Measurements from ENCODE around the gene TEX29. TPM values are rescaled to one million over a fixed set of nuclear protein-coding genes. Genes with fewer than 3 reads are reported as not detected.

The TEX29 gene
- total and polyA plus RNA-seq, 2 of the 4 experiments (the other 2 are of a cell fraction), result 0.46 TPM; not detected in 1

DNA sequence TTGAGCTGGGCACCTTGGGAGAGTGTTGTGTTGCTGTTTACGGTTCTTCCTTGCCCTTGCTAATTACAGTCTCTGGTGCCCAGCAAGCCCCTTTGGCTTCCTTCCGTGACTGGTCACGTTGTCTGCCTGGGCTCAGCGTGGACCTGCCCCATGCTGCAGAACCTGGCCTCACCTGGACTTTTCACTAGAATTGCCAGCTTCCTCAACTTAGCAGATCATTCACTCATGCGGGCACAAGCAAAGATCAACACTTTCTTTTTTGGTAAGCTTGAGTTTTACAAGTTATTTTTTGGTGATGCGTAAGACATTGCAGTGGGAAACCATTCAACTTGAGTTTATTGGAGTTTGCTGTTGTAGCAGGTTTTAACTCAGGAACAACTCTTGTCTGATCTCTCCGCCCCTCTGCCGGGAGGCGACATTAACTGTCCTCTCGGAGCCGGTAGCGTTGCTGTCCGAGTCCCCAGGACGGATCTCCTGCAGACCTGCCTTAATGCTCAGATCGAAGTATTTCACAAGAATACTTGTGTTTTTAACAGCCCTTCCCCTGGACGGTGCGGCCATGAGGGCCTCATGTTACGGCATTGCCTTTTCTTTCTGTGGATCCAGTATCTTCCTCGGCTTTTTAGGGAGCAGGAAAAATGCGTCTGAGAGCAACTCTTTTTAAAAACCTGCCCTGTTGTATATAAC lies 15.7 kb upstream of the TEX29 start:
- DNase-seq, result no peak
- Histone ChIP-seq H3K4ac (ENCODE audit: low read depth, low read length) (no peak overlapping the region), H4K8ac (ENCODE audit: low read depth in 2 of 2, low read length in 2 of 2) (no peak overlapping the region), H3K27me3 (ENCODE audit: control insufficient read depth, insufficient read depth, low read length) (no peaks in the 10 kb centered on the region), H3K4me2 (ENCODE audit: low read depth, low read length) (no peak overlapping the region), H2BK15ac (ENCODE audit: low read depth, low read length) (no peak overlapping the region), H3K36me3 (ENCODE audit: control insufficient read depth, insufficient read depth, low read length) (peaks cover 52% of the 10 kb centered on the region), H3K9me1 (ENCODE audit: insufficient read depth, low read length) (peaks cover 3% of the 10 kb centered on the region; the same call in 1 of the 2 replicates), H2AK5ac (ENCODE audit: low read depth, low read length) (no peak overlapping the region), H2AK9ac (replicated peaks; ENCODE audit: low read depth, low read length, poor library complexity) (no peak overlapping the region), H2BK20ac (ENCODE audit: low read depth, low read length) (no peak overlapping the region), H4K91ac (ENCODE audit: insufficient read depth, low read depth, low read length) (no peak overlapping the region), H4K20me1 (ENCODE audit: insufficient read depth, low read length) (no peaks in the 10 kb centered on the region; the same call in 1 of the 2 replicates), H2AFZ (replicated peaks; ENCODE audit: low read length, poor library complexity) (no peak overlapping the region), H2BK5ac (ENCODE audit: low read depth, low read length, poor library complexity, severe bottlenecking) (no peak overlapping the region), H3K9ac (ENCODE audit: low read depth, low read length) (no peak overlapping the region), H3K9me3 (ENCODE audit: control insufficient read depth, insufficient read depth, low read length) (no peaks in the 10 kb centered on the region; the same call in 1 of the 2 replicates), H3K79me1 (ENCODE audit: low read depth in 1 of 2, low read length in 2 of 2) (peaks cover 5 to 7% of the 10 kb centered on the region in 2 experiments), H3K14ac (replicated peaks; ENCODE audit: low read depth, low read length) (no peak overlapping the region), H2BK120ac (ENCODE audit: low read depth, low read length) (no peak overlapping the region), H3K56ac (ENCODE audit: extremely low read depth, insufficient read depth, low read length) (no peak overlapping the region), H3K4me3 (ENCODE audit: insufficient read depth, low read depth, low read length) (no peak overlapping the region), H3K4me1 (ENCODE audit: control insufficient read depth, insufficient read depth, low read length) (no peaks in the 10 kb centered on the region), H3K23ac (ENCODE audit: low read depth, low read length) (no peak overlapping the region), H4K5ac (ENCODE audit: low read depth, low read length) (no peak overlapping the region), H3K27ac (ENCODE audit: insufficient read depth, low read length) (no peak overlapping the region), H3K18ac (ENCODE audit: low read depth, low read length) (no peak overlapping the region)
- dilution Hi-C loops (cut with HindIII; ENCODE audit: low sequenced_read_pairs, unreplicated experiment) (no loop called here), in situ Hi-C loops (cut with MboI; ENCODE audit: low sequenced_read_pairs) (no loop called here), intact Hi-C loops (cut with micrococcal nuclease) (no loop called here)
- no peak for ATAC-seq (ENCODE audit: low read depth)
- ChIA-PET CTCF (no interaction called here), POLR2A (ENCODE audit: unreplicated experiment) (no interaction called here)
- TF ChIP-seq MAZ (IDR thresholded peaks at IDR 0.05; ENCODE audit: borderline replicate concordance, low read depth, low read length), result no peak
- TF ChIP-seq, protein P1, sequence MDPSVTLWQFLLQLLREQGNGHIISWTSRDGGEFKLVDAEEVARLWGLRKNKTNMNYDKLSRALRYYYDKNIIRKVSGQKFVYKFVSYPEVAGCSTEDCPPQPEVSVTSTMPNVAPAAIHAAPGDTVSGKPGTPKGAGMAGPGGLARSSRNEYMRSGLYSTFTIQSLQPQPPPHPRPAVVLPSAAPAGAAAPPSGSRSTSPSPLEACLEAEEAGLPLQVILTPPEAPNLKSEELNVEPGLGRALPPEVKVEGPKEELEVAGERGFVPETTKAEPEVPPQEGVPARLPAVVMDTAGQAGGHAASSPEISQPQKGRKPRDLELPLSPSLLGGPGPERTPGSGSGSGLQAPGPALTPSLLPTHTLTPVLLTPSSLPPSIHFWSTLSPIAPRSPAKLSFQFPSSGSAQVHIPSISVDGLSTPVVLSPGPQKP (IDR thresholded peaks at IDR 0.05; ENCODE audit: borderline replicate concordance, low read depth, low read length), result no peak
- TF ChIP-seq, protein P2, sequence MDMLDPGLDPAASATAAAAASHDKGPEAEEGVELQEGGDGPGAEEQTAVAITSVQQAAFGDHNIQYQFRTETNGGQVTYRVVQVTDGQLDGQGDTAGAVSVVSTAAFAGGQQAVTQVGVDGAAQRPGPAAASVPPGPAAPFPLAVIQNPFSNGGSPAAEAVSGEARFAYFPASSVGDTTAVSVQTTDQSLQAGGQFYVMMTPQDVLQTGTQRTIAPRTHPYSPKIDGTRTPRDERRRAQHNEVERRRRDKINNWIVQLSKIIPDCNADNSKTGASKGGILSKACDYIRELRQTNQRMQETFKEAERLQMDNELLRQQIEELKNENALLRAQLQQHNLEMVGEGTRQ (IDR thresholded peaks at IDR 0.05; ENCODE audit: low read depth, low read length), result no peak
- TF ChIP-seq FOS (IDR thresholded peaks at IDR 0.05; ENCODE audit: low read depth, low read length), result no peak
- no peak for TF ChIP-seq RCOR1 (IDR thresholded peaks at IDR 0.05; ENCODE audit: insufficient replicate concordance, low read length)
- TF ChIP-seq MAFK (IDR thresholded peaks at IDR 0.05; ENCODE audit: low read depth, low read length), result no peak
- TF ChIP-seq RAD21 (IDR thresholded peaks at IDR 0.05; ENCODE audit: low read length), result no peak
- TF ChIP-seq POLR2A (IDR thresholded peaks at IDR 0.05; ENCODE audit: low read depth, low read length), result no peak
- no peak for TF ChIP-seq SMC3 (IDR thresholded peaks at IDR 0.05; ENCODE audit: low read depth, low read length)
- TF ChIP-seq, protein P3, sequence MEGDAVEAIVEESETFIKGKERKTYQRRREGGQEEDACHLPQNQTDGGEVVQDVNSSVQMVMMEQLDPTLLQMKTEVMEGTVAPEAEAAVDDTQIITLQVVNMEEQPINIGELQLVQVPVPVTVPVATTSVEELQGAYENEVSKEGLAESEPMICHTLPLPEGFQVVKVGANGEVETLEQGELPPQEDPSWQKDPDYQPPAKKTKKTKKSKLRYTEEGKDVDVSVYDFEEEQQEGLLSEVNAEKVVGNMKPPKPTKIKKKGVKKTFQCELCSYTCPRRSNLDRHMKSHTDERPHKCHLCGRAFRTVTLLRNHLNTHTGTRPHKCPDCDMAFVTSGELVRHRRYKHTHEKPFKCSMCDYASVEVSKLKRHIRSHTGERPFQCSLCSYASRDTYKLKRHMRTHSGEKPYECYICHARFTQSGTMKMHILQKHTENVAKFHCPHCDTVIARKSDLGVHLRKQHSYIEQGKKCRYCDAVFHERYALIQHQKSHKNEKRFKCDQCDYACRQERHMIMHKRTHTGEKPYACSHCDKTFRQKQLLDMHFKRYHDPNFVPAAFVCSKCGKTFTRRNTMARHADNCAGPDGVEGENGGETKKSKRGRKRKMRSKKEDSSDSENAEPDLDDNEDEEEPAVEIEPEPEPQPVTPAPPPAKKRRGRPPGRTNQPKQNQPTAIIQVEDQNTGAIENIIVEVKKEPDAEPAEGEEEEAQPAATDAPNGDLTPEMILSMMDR (conservative IDR thresholded peaks at IDR 0.05; ENCODE audit: low read depth, low read length), result no peak
- TF ChIP-seq NFE2L2 (IDR thresholded peaks at IDR 0.05; ENCODE audit: low read depth, low read length), result no peak
- TF ChIP-seq BHLHE40 (IDR thresholded peaks at IDR 0.05; ENCODE audit: low read depth, low read length), result no peak
- TF ChIP-seq CEBPB (IDR thresholded peaks at IDR 0.05; ENCODE audit: low read depth, low read length), result no peak
- no peak for TF ChIP-seq RFX5 (IDR thresholded peaks at IDR 0.05; ENCODE audit: low read depth, low read length)
- BruUV-seq (replicated peaks), result TSS peak; percentile 68
- 92% methylated on average over 8 of the region's 20 CpGs; no CpG with 5 or more reads in 1 of the 2 experiments for WGBS, 2 experiments (ENCODE audit: extremely low coverage in 2 of 2, insufficient read length in 1 of 2)

Measured in IMR-90 (cell line).